Ishikawa (cell line): ENCODE results near the gene DNAJB1.

Experiments
- CEBPB ChIP-seq: IDR thresholded peaks from 2 replicates; pipeline ENCODE4 v1.6.1; 2012
- CREB1 ChIP-seq: IDR thresholded peaks from 2 replicates; pipeline ENCODE4 v1.6.1; 2012; ENCODE audit warnings: low read depth
- EGR1 ChIP-seq: IDR thresholded peaks from 2 replicates; pipeline ENCODE4 v1.6.1; 2012
- EP300 ChIP-seq: IDR thresholded peaks from 2 replicates; pipeline ENCODE4 v1.6.1; 2012; ENCODE audit warnings: borderline replicate concordance
- FOXM1 ChIP-seq: IDR thresholded peaks from 2 replicates; pipeline ENCODE4 v1.6.1; 2012; ENCODE audit warnings: low read depth, borderline replicate concordance
- MAX ChIP-seq: IDR thresholded peaks from 2 replicates; pipeline ENCODE4 v1.6.1; 2012
- NFIC ChIP-seq: IDR thresholded peaks from 2 replicates; pipeline ENCODE4 v1.6.1; 2012
- RAD21 ChIP-seq: IDR thresholded peaks from 2 replicates; pipeline ENCODE4 v1.6.1; 2012; ENCODE audit warnings: low read depth
- REST ChIP-seq: IDR thresholded peaks from 2 replicates; pipeline ENCODE4 v1.6.1; 2012; ENCODE audit warnings: low read depth, mild to moderate bottlenecking
- TAF1 ChIP-seq: IDR thresholded peaks from 2 replicates; pipeline ENCODE4 v1.6.1; 2012; ENCODE audit warnings: low read depth, mild to moderate bottlenecking
- TCF12 ChIP-seq: IDR thresholded peaks from 2 replicates; pipeline ENCODE4 v1.6.1; 2012; ENCODE audit warnings: low read depth
- TEAD4 ChIP-seq: IDR thresholded peaks from 2 replicates; pipeline ENCODE4 v1.6.1; 2012
- USF1 ChIP-seq: IDR thresholded peaks from 2 replicates; pipeline ENCODE4 v1.6.1; 2012
- YY1 ChIP-seq: IDR thresholded peaks from 2 replicates; pipeline ENCODE4 v1.6.1; 2012; ENCODE audit warnings: low read depth
- ZBTB7A ChIP-seq: IDR thresholded peaks from 2 replicates; pipeline ENCODE4 v1.6.1; 2012; ENCODE audit warnings: low read depth

DNAJB1 gene

GRCh38 chr19:14562660-14563589, 44.7 kb upstream of the DNAJB1 start:
- TF ChIP-seq FOXM1 (no peak), RAD21 (no peak), TEAD4 (no peak), USF1 (no peak), EGR1 (no peak), REST (no peak)

GRCh38 chr19:14561847-14562351, 43.7 kb upstream of the DNAJB1 start:
- TF ChIP-seq NFIC: no peak
- no peak for TF ChIP-seq CREB1
- TF ChIP-seq EGR1: no peak
- no peak for TF ChIP-seq TAF1
- no peak for TF ChIP-seq FOXM1
- no peak for TF ChIP-seq TCF12
- no peak for TF ChIP-seq MAX
- no peak for TF ChIP-seq REST
- TF ChIP-seq EP300: no peak

- no peak for TF ChIP-seq TEAD4
- TF ChIP-seq TCF12: no peak
- TF ChIP-seq RAD21: no peak
- TF ChIP-seq EGR1: no peak
- no peak for TF ChIP-seq EP300
- TF ChIP-seq FOXM1: no peak
Measured at GRCh38 chr19:14561249-14561648, 43.1 kb upstream of the DNAJB1 start.

GRCh38 chr19:14560776-14561108, 42.5 kb upstream of the DNAJB1 start:
- no peak for TF ChIP-seq TEAD4
- TF ChIP-seq USF1: no peak

- TF ChIP-seq TCF12 (no peak), REST (no peak), EGR1 (no peak), ZBTB7A (no peak), CEBPB (no peak), FOXM1 (no peak), TAF1 (no peak), MAX (no peak), CREB1 (no peak), EP300 (no peak), TEAD4 (no peak), YY1 (no peak), RAD21 (no peak), USF1 (no peak), NFIC (no peak)
Measured at GRCh38 chr19:14559916-14560775, 41.9 kb upstream of the DNAJB1 start.
